GM18951 (cell line): ENCODE data around the gene COQ6.
"Not testable (repeated sequence)": the region's sequence is repeated elsewhere in the genome, so short reads cannot be mapped to it uniquely, and the experiment has no call there.

Experiments
- POLR2A ChIP-seq: IDR thresholded peaks from 4 replicates; pipeline ENCODE4 v1.6.1; 2011; ENCODE audit warnings: mild to moderate bottlenecking; ENCODE audit not compliant: insufficient read length, insufficient read depth; ENCODE audit errors: extremely low read depth
- in situ Hi-C: fragments of 300-500 bp; cut with MboI; formaldehyde crosslinking; loops from one replicate; pipeline ENCODE4 v1.12.0; 2022; ENCODE audit warnings: low sequenced_read_pairs, mixed read lengths, inconsistent platforms; ENCODE audit not compliant: unreplicated experiment

Gene COQ6

DNA sequence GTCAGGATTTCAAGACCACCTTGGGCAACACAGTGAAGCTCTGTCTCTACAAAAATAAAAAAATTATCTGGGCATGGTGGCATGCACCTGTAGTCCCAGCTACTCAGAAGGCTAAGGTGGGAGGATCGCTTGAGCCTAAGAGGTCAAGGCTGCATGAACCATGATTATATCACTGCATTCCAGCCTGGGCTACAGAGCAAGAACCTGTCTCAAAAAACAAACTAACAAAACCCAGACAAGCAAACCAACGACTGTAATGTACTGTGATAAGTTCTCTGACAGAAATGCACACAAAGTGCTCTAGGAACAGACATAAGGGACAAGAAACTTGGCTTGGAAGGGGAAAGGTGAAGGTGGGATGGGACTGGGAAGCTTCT lies 46.6 kb downstream of the COQ6 start:
- in situ Hi-C loops, result no loop called here

GRCh38 chr14:73997108-73997943 lies 47.2 kb downstream of the COQ6 start:
- in situ Hi-C loops, result no loop called here

More for the DNA sequence above, 46.6 kb downstream of the COQ6 start:
- TF ChIP-seq POLR2A, result no peak

GRCh38 chr14:73997944-73998447 lies 47.9 kb downstream of the COQ6 start:
- in situ Hi-C loops, result no loop called here

More at GRCh38 chr14:73997108-73997943, 47.2 kb downstream of the COQ6 start:
- TF ChIP-seq POLR2A, result no peak

GRCh38 chr14:73998726-73999125 lies 48.6 kb downstream of the COQ6 start:
- in situ Hi-C loops, result no loop called here
- TF ChIP-seq POLR2A, result no peak

More at GRCh38 chr14:73997944-73998447, 47.9 kb downstream of the COQ6 start:
- no peak for TF ChIP-seq POLR2A

DNA sequence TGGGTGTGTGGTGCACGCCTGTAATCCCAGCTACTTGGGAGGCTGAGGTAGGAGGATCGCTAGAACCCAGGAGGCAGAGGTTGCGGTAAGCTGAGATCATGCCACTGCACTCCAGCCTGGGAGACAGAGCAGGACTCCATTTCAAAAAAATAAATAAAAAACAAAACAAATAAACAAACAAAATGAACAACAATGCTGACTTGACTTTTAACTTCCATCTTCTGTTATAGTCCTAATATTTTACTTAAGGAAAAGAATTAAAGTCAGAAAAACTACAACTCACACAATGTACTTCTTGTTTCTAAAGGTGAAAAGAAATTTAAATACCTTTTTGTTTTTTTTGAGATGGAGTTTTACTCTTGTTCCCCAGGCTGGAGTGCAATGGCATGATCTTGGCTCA lies 55.6 kb downstream of the COQ6 start:
- in situ Hi-C loops, result not testable (repeated sequence)

DNA sequence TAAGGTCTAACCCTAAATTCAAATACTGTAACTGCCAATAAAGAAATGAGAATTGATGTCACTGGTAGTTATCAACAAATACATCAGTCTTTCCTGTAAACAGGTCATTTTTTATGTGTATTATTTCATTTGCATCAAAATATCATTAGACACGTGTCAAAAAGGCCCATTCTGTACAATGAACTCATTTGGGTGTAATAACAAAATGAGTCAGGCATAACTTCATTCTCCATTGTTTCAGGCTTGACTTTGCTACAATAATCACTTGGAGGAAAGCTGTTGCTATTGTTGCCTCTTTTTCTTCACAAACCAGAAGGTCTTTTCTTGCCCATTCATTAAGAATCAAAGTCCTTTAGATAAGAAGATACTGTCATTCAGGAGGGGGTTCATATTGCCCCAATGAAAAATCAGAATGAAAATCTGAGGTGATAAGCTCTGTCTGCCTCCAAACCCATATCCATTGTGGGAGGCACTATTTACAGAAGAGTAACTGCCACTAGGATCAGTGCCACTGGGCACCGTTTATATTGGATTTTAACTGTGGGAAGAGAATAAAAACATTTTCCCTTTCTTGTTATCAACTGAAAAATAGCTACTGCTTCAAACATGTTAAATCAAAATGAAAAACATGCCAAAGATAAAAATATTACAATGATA lies 58.9 kb downstream of the COQ6 start:
- in situ Hi-C loops, result no loop called here
- no peak for TF ChIP-seq POLR2A
